GM12801 (cell line): Measurements from ENCODE around the gene TARS2.

ENCODE experiments used
- TF ChIP-seq, protein P1 (sequence below): IDR thresholded peaks from one replicate; pipeline ENCODE4 v1.5.1; 2011; ENCODE audit warnings: control low read depth; ENCODE audit not compliant: insufficient read length; ENCODE audit errors: extremely low read depth

TARS2 gene

DNA sequence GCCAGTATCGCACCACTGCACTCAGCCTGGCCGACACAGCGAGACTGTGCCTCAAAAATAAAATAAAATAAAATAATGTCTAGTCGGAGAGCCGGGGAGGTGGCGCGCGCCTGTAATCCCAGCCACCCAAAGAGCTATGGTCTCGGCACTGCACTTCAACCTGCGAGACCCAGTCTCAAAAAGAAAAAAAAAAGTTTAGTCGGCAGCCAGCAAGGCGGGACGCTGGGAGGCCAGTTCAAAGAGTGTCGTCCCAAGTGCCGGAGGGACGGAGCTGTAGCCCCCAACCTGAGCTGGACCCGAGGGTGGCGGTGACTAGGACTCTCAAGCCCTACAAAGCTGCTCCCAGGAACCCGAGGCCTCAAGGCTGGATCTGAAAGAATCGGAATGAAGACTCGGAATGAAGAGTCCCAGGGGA is 27.7 kb downstream of the TARS2 start:
- TF ChIP-seq, protein P1, sequence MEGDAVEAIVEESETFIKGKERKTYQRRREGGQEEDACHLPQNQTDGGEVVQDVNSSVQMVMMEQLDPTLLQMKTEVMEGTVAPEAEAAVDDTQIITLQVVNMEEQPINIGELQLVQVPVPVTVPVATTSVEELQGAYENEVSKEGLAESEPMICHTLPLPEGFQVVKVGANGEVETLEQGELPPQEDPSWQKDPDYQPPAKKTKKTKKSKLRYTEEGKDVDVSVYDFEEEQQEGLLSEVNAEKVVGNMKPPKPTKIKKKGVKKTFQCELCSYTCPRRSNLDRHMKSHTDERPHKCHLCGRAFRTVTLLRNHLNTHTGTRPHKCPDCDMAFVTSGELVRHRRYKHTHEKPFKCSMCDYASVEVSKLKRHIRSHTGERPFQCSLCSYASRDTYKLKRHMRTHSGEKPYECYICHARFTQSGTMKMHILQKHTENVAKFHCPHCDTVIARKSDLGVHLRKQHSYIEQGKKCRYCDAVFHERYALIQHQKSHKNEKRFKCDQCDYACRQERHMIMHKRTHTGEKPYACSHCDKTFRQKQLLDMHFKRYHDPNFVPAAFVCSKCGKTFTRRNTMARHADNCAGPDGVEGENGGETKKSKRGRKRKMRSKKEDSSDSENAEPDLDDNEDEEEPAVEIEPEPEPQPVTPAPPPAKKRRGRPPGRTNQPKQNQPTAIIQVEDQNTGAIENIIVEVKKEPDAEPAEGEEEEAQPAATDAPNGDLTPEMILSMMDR, result no peak

DNA sequence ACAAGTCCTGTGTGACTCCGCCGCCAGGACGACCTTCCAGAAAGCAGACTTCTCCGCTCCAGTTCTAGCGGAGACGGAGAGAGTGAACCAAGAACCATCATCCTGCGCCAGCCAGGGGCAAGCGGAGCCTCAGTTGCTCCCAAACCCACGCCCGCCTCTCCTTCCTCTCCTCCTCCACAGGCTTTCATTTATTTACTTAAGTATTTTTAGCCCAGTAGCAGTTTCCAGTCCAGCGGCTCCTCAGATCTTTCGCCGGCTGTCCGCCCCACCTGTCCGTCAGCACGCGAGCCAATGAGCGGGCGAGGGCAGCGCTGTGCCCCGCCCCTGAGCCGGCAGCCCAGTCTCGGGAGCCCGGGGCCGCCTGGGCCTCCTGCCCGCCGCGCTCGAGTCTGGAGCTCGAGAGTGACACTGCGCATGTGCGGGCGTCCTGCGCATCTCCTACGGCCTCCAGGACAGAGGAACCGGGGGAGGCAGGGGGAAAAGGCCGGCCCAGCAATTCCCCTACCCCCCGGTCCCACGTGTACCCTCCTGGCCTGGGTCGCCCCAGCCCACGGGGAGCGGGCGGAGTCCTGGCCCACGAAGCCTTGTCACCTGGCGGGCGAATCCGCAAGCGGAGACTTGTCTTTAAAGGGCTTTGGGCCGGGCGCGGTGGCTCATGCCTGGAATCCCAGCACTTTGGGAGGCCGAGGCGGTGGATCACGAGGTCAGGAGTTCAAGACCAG is 28.3 kb downstream of the TARS2 start, which contains the start of gene FALEC:
Gene FALEC, plus strand, starts transcription at position 425 of the 722 bp plus-strand sequence.
- TF ChIP-seq, protein P1, result no peak

DNA sequence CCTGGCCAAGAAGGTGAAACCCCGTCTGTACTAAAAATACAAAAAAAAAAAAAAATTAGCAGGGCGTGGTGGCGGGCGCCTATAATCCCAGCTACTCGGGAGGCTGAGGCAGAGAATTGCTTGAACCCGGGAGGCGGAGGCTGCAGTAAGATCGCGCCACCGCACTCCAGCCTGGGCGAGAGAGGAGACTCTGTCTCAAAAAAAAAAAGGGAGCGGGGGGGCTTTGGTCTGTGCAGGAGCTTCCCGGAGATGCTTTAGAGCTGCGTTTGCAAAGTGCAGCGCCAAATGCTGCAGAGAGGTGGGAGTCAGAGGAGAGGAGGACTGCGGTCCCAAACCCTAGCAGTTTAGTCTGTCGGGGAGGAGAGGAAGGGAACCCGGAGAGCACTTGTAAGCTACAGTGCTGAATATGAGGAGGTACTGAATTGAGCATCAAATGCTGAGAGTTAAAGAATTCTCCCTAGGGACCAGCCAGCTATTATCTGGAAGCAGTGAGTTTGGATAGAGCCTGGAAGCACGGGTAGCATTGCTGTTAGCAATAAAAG is 28.9 kb downstream of the TARS2 start:
- TF ChIP-seq, protein P1, result no peak

DNA sequence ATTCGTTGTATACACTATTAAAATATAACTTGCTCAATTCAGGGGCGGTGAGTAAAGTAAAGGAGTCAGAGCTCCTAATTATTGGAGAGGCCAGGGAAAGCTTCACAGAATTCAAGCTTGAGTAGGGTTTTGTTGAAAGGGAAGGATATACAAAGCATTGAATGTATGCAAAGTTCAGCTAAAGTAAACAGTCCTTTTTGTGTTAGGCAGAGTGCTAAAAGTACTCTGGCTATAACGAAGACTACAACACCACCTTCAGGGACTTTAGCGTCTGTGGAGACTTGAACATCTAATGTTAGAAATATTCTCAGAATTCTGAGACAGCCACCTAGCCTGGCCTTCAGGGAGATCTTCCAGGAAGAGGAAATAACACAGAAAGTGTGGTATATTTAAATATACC is 29.4 kb downstream of the TARS2 start:
- TF ChIP-seq, protein P1, result no peak

DNA sequence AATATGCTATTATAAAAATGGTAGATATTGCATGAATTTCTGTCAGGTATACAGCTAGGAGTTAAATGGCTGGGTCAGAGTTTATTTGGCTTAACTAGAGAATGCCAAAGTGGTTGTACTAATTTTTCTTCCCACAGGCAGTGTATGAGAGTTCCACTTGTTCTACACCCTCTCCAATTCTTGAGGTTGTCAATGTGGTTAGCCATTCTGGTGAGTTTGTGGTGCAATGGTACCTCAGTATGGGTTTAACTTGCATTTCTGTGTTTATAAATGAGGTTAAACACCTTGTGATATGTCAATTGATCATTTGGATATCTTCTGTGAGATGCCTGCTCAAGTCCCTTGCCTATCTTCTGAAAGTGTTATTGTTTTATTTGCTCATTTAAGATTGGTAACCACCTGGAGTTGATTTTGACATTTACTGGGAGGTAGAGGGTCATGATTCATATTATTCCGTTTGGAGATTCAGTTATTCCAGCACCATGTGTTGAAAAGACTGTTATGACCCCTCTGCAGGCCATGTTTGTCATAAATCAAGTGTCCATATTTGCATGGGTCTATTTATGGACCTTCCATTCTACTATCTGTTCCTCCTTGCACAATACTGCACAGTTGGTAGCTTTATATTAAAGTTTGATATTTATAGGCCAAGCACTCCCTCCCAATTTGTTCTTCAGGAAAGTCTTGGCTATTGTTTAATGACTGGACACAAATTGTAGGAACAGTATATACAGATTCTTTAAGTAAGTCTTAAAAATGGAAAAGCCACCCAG is 34.2 kb downstream of the TARS2 start:
- TF ChIP-seq, protein P1, result no peak

DNA sequence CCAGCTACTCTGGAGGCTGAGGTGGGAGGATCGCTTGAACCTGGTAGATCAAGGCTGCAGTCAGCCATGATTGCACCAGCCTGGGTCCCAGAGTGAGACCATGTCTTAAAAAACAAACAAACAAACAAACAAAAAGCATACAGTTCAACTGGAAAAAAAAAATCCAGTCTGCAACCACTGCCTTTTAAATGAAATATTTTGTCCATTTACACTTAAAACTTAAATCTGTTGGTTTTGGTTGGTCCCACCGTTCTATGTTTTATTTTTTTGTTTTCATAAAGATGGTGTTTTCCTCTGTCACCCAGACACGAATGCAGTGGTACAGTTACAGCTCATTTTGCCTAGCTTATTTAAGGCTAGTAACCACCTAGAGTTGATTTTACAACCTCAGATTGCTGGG is 38.1 kb downstream of the TARS2 start:
- TF ChIP-seq, protein P1, result no peak

DNA sequence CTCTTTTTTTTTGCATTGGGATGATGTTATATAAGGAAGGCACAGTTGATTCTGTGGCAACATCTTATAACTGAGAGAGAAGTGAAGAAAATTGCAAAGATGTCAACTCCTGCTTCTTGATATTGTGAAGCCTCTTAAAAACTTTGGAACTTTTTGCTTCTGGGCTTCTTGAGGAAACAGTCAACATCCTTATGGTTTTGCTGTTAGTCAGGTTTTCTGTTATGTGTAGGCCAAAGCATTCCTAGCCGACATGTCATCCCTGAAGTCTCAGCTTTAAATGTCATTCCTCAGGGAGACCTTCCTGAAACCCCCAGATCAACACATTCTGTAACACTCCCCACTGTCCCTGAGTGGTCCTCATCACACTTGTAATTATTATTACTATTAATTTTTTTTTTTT is 41.0 kb downstream of the TARS2 start:
- TF ChIP-seq, protein P1, result no peak
